T-helper 17 cell (primary cell): ENCODE data around the gene DPF1. TPM values are rescaled to one million over a fixed set of nuclear protein-coding genes. Genes with fewer than 3 reads are reported as not detected.
"Not testable (repeated sequence)": the region's sequence is repeated elsewhere in the genome, so short reads cannot be mapped to it uniquely, and the experiment has no call there.

Experiments
- ATAC-seq: fragments of 150-1000 bp; cut with Tn5 transposase; 2 replicates; pipeline ENCODE4 v1.10.0; 2021; ENCODE audit warnings: mild to moderate bottlenecking, moderate library complexity
- DNase-seq, 3 donors: peaks; one replicate each; pipeline versions ENCODE4 v3.0.0 to v3.0.0-alpha.2; 2020 to 2021
- H3K9me3 ChIP-seq: one replicate; pipeline ENCODE4 v1.7.0; 2013; ENCODE audit warnings: low read length, mild to moderate bottlenecking; ENCODE audit not compliant: control insufficient read depth, poor library complexity, severe bottlenecking
- H3K27ac Mint-ChIP-seq: one replicate; pipeline ENCODE4 v1.8.0; 2022; ENCODE audit warnings: mild to moderate bottlenecking, moderate library complexity, mixed read lengths
- H3K27me3 Mint-ChIP-seq: one replicate; pipeline ENCODE4 v1.8.0; 2022; ENCODE audit warnings: mixed read lengths
- H3K36me3 Mint-ChIP-seq: one replicate; pipeline ENCODE4 v1.8.0; 2022; ENCODE audit warnings: low read depth, mixed read lengths
- H3K4me1 Mint-ChIP-seq: one replicate; pipeline ENCODE4 v1.8.0; 2022; ENCODE audit warnings: mild to moderate bottlenecking, mixed read lengths
- H3K4me3 Mint-ChIP-seq: one replicate; pipeline ENCODE4 v1.8.0; 2022; ENCODE audit warnings: mild to moderate bottlenecking, moderate library complexity, mixed read lengths
- total RNA-seq, 4 donors: library from RNA in 2 of 4; stranded (reverse) in 2 of 4; gene quantifications; one replicate each; pipeline ENCODE4 v1.2.3 and lab custom pipeline; 2022 to 2026

Gene DPF1
- total RNA-seq, 2 donors from 2014 or later: not detected

DNA sequence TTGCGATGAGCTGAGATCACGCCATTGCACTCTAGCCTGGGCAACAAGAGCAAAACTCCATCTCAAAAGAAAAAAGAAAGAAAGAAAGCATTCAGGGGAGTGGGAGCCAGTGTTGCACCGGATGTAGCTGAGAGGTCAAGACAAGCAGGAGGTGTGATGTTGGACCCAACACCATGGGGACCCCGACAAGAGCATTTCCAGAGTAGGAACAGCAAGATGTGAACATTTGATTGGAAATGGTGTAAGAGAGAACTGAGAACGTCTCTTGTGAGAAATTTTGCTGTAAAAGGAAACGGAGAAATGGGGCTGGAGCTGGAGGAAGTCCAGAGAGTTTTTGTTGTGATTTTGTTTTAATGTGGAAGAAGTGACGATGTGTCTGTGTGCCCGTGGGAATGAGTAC lies 15.8 kb upstream of the DPF1 start:
- no peak overlapping the region for H3K27ac Mint-ChIP-seq
- peak overlapping the region; percentile 25 for H3K4me3 Mint-ChIP-seq
- H3K36me3 Mint-ChIP-seq: no peaks in the 10 kb centered on the region
- H3K4me1 Mint-ChIP-seq: peaks cover 8% of the 10 kb centered on the region
- H3K9me3 ChIP-seq: no peaks in the 10 kb centered on the region
- peaks cover 21% of the 10 kb centered on the region for H3K27me3 Mint-ChIP-seq
- DNase-seq: no peak
- ATAC-seq: no peak

DNA sequence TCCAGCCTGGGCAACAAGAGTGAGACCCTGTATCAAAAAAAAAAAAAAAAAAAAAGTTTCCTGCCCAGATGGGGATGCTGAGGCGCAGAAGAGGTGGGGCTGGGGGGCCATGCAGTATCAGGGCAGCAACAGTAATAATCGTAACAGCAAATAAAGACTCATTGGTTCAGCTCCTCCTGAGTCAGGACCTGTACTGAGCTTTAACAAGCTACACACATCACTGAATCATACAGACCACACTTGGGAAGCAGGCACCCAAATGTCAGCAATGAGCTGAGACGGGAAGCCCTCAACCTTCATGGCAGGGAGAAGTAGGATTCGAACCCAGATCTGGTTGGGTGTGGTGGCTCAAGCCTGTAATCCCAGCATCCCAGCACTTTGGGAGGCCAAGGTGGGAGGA lies 10.6 kb upstream of the DPF1 start:
- DNase-seq (no peak), ATAC-seq (no peak)
- H3K36me3 Mint-ChIP-seq: no peaks in the 10 kb centered on the region
- H3K27ac Mint-ChIP-seq: no peak overlapping the region
- peaks cover 6% of the 10 kb centered on the region for H3K4me1 Mint-ChIP-seq
- H3K9me3 ChIP-seq: no peaks in the 10 kb centered on the region
- H3K4me3 Mint-ChIP-seq: no peak overlapping the region
- peaks cover 28% of the 10 kb centered on the region for H3K27me3 Mint-ChIP-seq

DNA sequence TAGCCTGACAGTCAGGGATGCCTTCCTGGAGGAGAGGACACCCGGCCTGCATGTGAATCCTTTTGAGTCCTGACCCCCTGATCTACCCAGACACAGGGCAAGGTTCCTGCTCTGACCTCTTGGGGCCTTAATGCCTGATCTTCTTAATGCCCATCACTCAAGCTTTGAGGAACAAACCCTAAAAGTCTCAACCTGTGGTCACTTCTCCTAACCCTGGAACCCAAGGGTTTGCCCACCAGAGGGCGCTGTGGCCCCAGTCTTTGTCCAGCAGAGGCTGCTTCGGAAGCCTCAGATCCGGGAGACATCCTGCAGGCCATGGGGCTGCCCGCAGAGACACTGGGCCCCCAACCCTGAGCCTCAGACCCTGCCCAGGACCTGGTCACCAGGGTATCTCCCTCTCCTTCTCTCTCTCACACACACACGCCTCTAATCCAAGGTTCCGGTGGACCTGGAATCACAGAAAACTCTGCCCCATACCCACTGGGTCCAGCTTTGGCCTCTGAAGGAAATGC lies 9.8 kb upstream of the DPF1 start:
- H3K27me3 Mint-ChIP-seq: peaks cover 26% of the 10 kb centered on the region
- peak; percentile 53 to 68 (median 62) for DNase-seq
- no peaks in the 10 kb centered on the region for H3K36me3 Mint-ChIP-seq
- no peak overlapping the region for H3K27ac Mint-ChIP-seq
- H3K4me1 Mint-ChIP-seq: peaks cover 9% of the 10 kb centered on the region
- ATAC-seq: peak; percentile 48
- no peaks in the 10 kb centered on the region for H3K9me3 ChIP-seq
- peak overlapping the region; percentile 25 for H3K4me3 Mint-ChIP-seq

DNA sequence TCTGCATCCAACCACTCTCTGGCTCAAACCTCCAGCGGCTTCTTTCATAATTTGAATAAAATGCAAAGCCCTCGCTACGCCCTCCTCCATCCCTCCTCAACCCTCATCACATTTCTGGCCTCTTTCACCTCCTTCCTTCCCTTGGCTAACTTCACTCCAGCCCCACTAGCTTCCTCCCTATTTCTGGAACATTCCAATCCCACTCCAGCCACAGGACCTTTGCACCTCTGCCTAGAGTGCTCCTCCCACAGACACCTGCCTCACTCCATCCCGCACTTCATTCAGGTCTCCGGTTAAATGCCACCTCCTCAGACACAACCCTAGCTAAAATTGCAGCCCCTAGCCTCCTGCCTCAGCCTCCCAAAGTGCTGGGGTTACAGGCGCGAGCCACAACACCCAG lies 7.9 kb upstream of the DPF1 start:
- Mint-ChIP-seq H3K27ac (no peak overlapping the region), H3K4me3 (no peak overlapping the region), H3K36me3 (no peaks in the 10 kb centered on the region), H3K4me1 (peaks cover 15% of the 10 kb centered on the region), H3K27me3 (peaks cover 30% of the 10 kb centered on the region)
- DNase-seq (no peak), ATAC-seq (no peak)
- no peaks in the 10 kb centered on the region for H3K9me3 ChIP-seq

DNA sequence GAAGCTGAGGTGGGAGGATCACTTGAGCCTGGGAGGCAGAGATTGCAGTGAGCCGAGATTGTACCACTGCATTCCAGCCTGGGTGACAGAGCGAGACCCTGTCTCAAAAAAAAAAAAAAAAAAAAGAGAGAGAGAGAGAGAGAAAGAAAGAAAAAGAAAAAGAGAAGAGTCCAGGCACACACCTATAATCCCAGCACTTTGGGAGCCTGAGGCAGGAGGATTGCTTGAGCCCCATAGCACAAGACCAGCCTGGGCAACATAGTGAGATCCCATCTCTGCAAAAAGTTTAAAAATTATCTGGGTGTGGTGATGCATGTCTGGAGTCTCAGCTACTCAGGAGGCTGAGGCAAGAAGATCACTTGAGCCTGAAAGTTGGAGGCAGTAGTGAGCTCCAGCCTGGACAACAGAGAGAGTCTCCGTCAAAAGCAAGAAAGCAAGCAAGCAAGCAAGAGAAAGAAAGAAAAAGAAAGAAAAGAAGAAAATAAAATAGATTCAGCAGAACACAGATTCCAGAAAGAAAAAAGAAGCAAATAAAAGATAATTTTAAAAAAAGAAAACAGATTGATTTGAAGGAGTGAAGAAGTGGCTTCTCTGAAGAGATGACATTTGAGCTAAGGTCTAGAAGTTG lies 6.6 kb upstream of the DPF1 start:
- H3K9me3 ChIP-seq, H3K4me3 Mint-ChIP-seq, ATAC-seq, DNase-seq, H3K36me3 Mint-ChIP-seq: not testable (repeated sequence)
- Mint-ChIP-seq H3K27me3 (peaks cover 40% of the 10 kb centered on the region), H3K27ac (peak overlapping the region; percentile 75), H3K4me1 (peaks cover 20% of the 10 kb centered on the region)

DNA sequence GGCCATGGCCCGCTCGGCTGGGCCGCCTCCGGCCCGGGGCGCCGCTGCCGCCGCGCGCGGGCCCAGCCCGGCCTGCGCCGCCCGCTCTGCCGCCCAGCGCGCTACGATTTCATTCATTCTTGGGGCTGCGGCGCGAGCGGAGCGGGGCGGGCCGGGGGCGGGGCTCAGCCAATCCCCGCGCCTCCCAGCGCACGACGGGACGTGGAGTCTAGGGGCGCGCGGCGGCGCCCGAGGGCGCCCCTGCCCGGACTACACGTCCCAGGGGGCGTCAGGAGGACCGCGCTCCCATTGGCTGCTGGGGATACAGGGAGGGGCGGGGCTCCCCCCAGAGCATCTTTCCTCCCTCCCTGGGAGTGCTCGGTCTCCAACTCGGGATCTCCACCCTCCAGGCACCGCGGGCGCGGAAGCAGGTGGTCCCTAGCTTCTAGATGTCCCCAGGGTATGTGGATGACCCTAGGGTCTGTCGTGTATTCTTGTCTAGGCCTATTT lies 5.6 kb upstream of the DPF1 start:
- Mint-ChIP-seq H3K27me3 (peaks cover 41% of the 10 kb centered on the region), H3K4me1 (peaks cover 20% of the 10 kb centered on the region), H3K27ac (no peak overlapping the region), H3K36me3 (peaks cover 2% of the 10 kb centered on the region), H3K4me3 (peak overlapping the region; percentile 74)
- peak; percentile 92 for ATAC-seq
- no peaks in the 10 kb centered on the region for H3K9me3 ChIP-seq
- DNase-seq: peak; percentile 34 to 59 (median 48)

DNA sequence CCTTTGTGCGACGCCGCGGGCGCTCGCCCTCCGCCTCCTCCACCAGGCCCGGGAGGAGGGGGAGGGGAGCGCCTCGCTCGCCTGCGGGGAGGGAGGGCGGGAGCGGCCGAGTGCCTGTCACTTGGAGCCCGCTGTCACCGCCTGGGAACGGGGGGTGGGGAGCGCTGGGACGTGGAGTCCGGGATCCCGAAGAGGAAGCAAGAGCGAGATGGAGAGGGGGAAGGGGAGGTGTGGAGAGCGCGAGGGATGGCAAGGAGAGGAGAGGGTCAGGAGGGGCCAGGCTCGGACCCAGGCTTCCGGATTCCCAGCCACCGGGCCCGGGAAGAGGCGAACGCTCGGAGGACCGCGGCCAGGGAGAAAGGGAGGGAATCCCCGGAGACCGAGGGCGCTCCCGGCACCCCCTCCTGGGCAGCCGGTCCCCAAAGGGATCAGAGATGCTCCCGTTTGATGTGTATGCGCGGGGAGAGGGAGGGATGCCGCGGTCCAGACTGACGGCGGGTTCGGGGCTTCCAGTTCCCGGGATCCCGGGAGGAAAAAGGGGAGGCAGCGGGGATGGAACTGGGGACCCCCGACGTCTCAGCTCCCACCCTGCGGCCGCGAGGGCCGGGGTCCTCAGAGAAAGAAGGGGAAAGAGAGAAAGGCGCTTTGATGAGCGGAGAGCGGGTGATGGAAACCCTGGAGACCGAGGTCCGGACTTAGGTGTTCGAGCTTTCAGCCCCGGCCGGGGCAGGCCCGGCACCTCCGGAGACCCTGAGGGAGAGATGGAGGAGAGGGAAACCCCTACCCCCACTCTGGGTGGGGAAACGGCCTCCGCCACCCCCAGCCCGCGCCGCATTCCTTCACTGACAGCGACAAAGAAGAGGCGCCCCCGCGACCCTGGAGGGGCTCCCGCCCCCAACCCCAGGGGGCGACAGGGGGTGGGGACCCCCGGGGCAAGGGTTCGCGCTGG lies 4.7 kb upstream of the DPF1 start:
- H3K27me3 Mint-ChIP-seq: peaks cover 49% of the 10 kb centered on the region
- DNase-seq: no peak
- no peak for ATAC-seq
- H3K36me3 Mint-ChIP-seq: peaks cover 2% of the 10 kb centered on the region
- peaks cover 20% of the 10 kb centered on the region for H3K4me1 Mint-ChIP-seq
- H3K4me3 Mint-ChIP-seq: peak overlapping the region; percentile 73
- H3K27ac Mint-ChIP-seq: no peak overlapping the region
- no peaks in the 10 kb centered on the region for H3K9me3 ChIP-seq

DNA sequence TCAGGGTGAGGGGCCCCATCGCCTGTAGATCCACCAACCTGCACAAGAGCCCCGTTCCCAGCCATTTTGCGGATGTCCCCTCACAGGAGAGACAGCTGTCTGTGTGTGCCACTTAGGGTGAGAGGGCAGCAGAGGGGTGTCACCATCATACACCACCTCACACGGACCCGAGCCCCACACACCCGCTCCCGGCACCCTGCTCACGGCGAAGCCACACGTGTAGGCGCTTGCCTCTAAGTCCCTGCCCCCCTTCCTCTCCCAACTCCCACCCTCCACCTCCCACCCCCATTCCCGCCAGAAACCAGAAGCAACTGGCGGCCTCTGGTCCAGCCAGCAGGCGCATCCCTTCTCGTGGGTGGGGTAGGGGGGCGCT lies 4.0 kb upstream of the DPF1 start:
- DNase-seq: no peak
- Mint-ChIP-seq H3K27me3 (peaks cover 56% of the 10 kb centered on the region), H3K36me3 (peaks cover 7% of the 10 kb centered on the region), H3K4me3 (peak overlapping the region; percentile 63), H3K27ac (no peak overlapping the region), H3K4me1 (peaks cover 24% of the 10 kb centered on the region)
- no peak for ATAC-seq
- no peaks in the 10 kb centered on the region for H3K9me3 ChIP-seq

DNA sequence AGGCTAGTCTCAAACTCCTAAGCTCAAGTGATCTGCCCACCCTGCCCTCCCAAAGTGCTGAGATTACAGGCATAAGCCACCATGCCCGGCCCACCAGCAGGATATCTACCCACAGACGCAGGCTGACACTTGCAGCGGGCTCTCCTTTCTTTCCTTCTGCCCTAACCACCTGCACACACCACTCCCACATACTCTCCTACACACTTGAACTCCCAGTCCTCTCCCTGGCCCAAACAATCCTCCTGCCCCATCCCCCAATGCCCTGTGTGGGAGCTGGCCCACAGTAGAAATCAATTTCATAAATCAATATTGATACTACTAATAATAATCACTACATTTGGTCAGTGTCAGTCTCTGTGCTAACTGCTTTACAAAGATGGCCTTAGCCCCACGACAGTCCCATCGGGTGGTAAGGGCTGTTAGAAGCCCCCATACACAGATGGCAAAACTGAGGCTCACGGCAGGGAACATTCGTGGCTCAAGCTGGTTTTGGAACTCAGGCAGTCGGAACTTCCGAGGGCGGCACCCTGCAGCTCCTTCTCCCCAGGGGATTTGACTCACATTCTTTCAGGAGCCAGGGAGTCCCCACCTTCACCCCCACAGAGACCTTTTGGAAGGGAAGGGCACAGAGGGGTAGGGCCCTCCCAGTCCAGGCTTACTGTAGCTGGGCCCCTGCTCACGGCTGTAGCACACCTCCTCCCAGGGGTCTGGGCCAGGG lies 3.4 kb upstream of the DPF1 start:
- ATAC-seq: no peak
- Mint-ChIP-seq H3K4me1 (peaks cover 24% of the 10 kb centered on the region), H3K27ac (no peak overlapping the region), H3K27me3 (peaks cover 62% of the 10 kb centered on the region), H3K4me3 (peak overlapping the region; percentile 63), H3K36me3 (peaks cover 9% of the 10 kb centered on the region)
- H3K9me3 ChIP-seq: no peaks in the 10 kb centered on the region
- no peak for DNase-seq

DNA sequence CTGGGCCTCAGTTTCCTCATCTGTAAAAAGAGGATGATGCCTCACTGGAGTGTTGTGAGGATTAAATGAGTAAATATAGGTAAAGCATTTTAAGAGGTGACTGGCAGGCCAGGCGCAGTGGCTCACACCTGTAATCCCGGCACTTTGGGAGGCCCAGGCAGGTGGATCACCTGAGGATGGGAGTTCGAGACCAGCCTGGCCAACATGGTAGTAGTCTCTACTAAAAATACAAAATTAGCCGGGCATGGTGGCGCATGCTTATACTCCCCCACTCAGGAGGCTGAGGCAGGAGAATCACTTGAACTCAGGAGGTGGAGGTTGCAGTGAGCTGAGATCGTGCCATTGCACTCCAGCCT lies 819 bp upstream of the DPF1 start:
- peaks cover 61% of the 10 kb centered on the region for H3K27me3 Mint-ChIP-seq
- not testable (repeated sequence) for H3K27ac Mint-ChIP-seq, ATAC-seq

DNA sequence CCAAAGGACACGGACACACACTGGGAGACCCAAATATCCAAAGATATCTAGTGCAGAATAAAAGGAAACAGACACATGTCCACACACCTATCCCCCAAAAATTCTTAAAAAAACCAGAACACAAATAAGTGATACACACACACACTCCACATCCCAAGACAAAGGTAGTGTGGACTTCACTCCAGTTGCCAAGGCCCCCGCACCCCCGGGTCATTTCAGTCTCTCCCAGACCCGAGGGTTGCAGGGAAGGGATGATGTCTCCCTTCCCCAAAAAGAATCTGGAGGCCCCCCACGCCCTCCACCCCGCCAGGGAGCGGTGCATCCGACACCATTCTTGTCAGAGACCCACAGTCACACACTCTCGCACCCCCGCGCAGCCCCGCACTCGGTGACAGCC lies 407 bp downstream of the DPF1 start:
- H3K9me3 ChIP-seq: no peaks in the 10 kb centered on the region
- ATAC-seq (no peak), DNase-seq (no peak)
- Mint-ChIP-seq H3K36me3 (peaks cover 9% of the 10 kb centered on the region), H3K27me3 (peaks cover 73% of the 10 kb centered on the region), H3K27ac (no peak overlapping the region), H3K4me1 (peaks cover 20% of the 10 kb centered on the region), H3K4me3 (peak overlapping the region; percentile 69)

More for the DNA sequence above, 819 bp upstream of the DPF1 start:
- H3K9me3 ChIP-seq, H3K4me3 Mint-ChIP-seq, H3K36me3 Mint-ChIP-seq, DNase-seq: not testable (repeated sequence)
- H3K4me1 Mint-ChIP-seq: peaks cover 23% of the 10 kb centered on the region

DNA sequence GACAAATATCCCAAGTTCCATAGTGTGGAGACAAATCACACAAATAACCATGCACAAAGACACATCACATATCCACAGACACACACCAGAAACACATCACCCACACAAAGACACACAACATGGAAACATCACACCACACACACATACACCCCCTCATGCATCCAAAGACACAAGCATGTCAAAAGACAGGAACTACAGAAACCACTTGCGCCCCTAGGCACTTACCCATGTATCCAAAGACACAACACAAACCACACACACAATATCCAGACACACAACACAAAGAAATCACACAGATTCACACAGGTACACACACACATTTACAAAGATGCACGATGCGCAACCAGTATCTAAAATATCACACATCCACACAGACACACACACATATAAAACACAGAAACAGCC lies 901 bp downstream of the DPF1 start:
- Mint-ChIP-seq H3K36me3 (peaks cover 9% of the 10 kb centered on the region), H3K27ac (no peak overlapping the region), H3K27me3 (peaks cover 78% of the 10 kb centered on the region), H3K4me1 (peaks cover 18% of the 10 kb centered on the region), H3K4me3 (peak overlapping the region; percentile 69)
- no peaks in the 10 kb centered on the region for H3K9me3 ChIP-seq
- no peak for ATAC-seq
- DNase-seq: no peak
